BLaER1 (cell line): Measurements from ENCODE around the gene ARFGEF3.
"Not testable (repeated sequence)": the region's sequence is repeated elsewhere in the genome, so short reads cannot be mapped to it uniquely, and the experiment has no call there.

Experiments used
- H3K27ac ChIP-seq: shearing (Covaris generic); formaldehyde crosslinking; 2 replicates; pipeline ENCODE4 v1.8.1; 2022
- H3K27me3 ChIP-seq: shearing (Covaris generic); formaldehyde crosslinking; 2 replicates; pipeline ENCODE4 v1.8.1; 2022
- H3K36me3 ChIP-seq: shearing (Covaris generic); formaldehyde crosslinking; 2 replicates; pipeline ENCODE4 v1.8.1; 2022
- H3K4me1 ChIP-seq: shearing (Covaris generic); formaldehyde crosslinking; 2 replicates; pipeline ENCODE4 v1.8.1; 2022
- H3K4me2 ChIP-seq: shearing (Covaris generic); formaldehyde crosslinking; 2 replicates; pipeline ENCODE4 v1.8.1; 2022
- H3K4me3 ChIP-seq: shearing (Covaris generic); formaldehyde crosslinking; 2 replicates; pipeline ENCODE4 v1.8.1; 2022
- H3K9ac ChIP-seq: shearing (Covaris generic); formaldehyde crosslinking; 2 replicates; pipeline ENCODE4 v1.8.1; 2022
- H3K9me3 ChIP-seq: shearing (Covaris generic); formaldehyde crosslinking; 2 replicates; pipeline ENCODE4 v1.8.1; 2022
- H4K20me1 ChIP-seq: shearing (Covaris generic); formaldehyde crosslinking; 2 replicates; pipeline ENCODE4 v1.8.1; 2022
- Cebpa-rat ChIP-seq: shearing (Covaris generic); IDR thresholded peaks from 2 replicates; pipeline ENCODE4 v1.8.1; 2022

ARFGEF3 gene

GRCh38 chr6:138161338-138162110 lies at the start of gene ARFGEF3:
Gene ARFGEF3, plus strand, starts transcription at chr6:138161939. Its CDS starts 148 bp downstream, at chr6:138162087.
- no peak within 1 kb of the TSS; the same call in 1 of the 2 replicates for H3K9ac ChIP-seq
- H3K4me2 ChIP-seq, result peak within 1 kb of the TSS; percentile 97
- H4K20me1 ChIP-seq, result peaks cover 14% of the 10 kb centered on the region; the same call in 1 of the 2 replicates
- H3K4me1 ChIP-seq, result peaks cover 15% of the 10 kb centered on the region
- H3K4me3 ChIP-seq, result peak within 1 kb of the TSS; percentile 73
- no peak within 1 kb of the TSS for H3K27ac ChIP-seq
- peaks cover 59% of the 10 kb centered on the region for H3K27me3 ChIP-seq
- H3K36me3 ChIP-seq, result no peaks in the 10 kb centered on the region
- no peak for TF ChIP-seq Cebpa-rat
- H3K9me3 ChIP-seq, result no peaks in the 10 kb centered on the region

GRCh38 chr6:138113588-138114210 lies 48.0 kb upstream of the ARFGEF3 start:
- no peak overlapping the region for H3K4me3 ChIP-seq
- H3K4me1 ChIP-seq, result peaks cover 11% of the 10 kb centered on the region
- no peaks in the 10 kb centered on the region for H4K20me1 ChIP-seq
- peaks cover 7% of the 10 kb centered on the region for H3K27me3 ChIP-seq
- H3K4me2 ChIP-seq, result no peak overlapping the region
- H3K9me3 ChIP-seq, result no peaks in the 10 kb centered on the region
- no peak overlapping the region for H3K9ac ChIP-seq
- H3K27ac ChIP-seq, result no peak overlapping the region
- TF ChIP-seq Cebpa-rat, result no peak
- H3K36me3 ChIP-seq, result no peaks in the 10 kb centered on the region

- Histone ChIP-seq H3K9me3 (no peaks in the 10 kb centered on the region), H3K4me2 (peak overlapping the region; percentile 68), H3K27ac (no peak overlapping the region), H3K4me1 (peaks cover 11% of the 10 kb centered on the region), H3K36me3 (no peaks in the 10 kb centered on the region), H3K9ac (no peak overlapping the region), H4K20me1 (no peaks in the 10 kb centered on the region), H3K4me3 (no peak overlapping the region), H3K27me3 (no peaks in the 10 kb centered on the region)
- TF ChIP-seq Cebpa-rat, result no peak
Observed at GRCh38 chr6:138115201-138115600, 46.5 kb upstream of the ARFGEF3 start.

GRCh38 chr6:138115877-138116660 lies 45.7 kb upstream of the ARFGEF3 start:
- H3K4me2 ChIP-seq, result peak overlapping the region; percentile 68
- H3K4me1 ChIP-seq, result peaks cover 11% of the 10 kb centered on the region
- H3K27ac ChIP-seq, result no peak overlapping the region
- no peaks in the 10 kb centered on the region for H3K36me3 ChIP-seq
- no peak overlapping the region for H3K9ac ChIP-seq
- no peaks in the 10 kb centered on the region for H3K9me3 ChIP-seq
- no peaks in the 10 kb centered on the region for H3K27me3 ChIP-seq
- H3K4me3 ChIP-seq, result no peak overlapping the region
- no peak for TF ChIP-seq Cebpa-rat
- no peaks in the 10 kb centered on the region for H4K20me1 ChIP-seq

GRCh38 chr6:138116661-138116999 lies 45.1 kb upstream of the ARFGEF3 start:
- Histone ChIP-seq H3K27ac (no peak overlapping the region), H3K9ac (no peak overlapping the region), H3K36me3 (no peaks in the 10 kb centered on the region), H4K20me1 (no peaks in the 10 kb centered on the region), H3K27me3 (no peaks in the 10 kb centered on the region), H3K4me3 (no peak overlapping the region), H3K9me3 (no peaks in the 10 kb centered on the region), H3K4me2 (no peak overlapping the region), H3K4me1 (peaks cover 11% of the 10 kb centered on the region)
- TF ChIP-seq Cebpa-rat, result no peak

GRCh38 chr6:138117376-138117914 lies 44.3 kb upstream of the ARFGEF3 start:
- H3K9me3 ChIP-seq, result no peaks in the 10 kb centered on the region
- H3K27me3 ChIP-seq, result no peaks in the 10 kb centered on the region
- H3K4me1 ChIP-seq, result peaks cover 11% of the 10 kb centered on the region
- H3K4me2 ChIP-seq, result no peak overlapping the region
- H3K9ac ChIP-seq, result no peak overlapping the region
- TF ChIP-seq Cebpa-rat, result no peak
- H4K20me1 ChIP-seq, result no peaks in the 10 kb centered on the region
- no peak overlapping the region for H3K27ac ChIP-seq
- no peak overlapping the region for H3K4me3 ChIP-seq
- H3K36me3 ChIP-seq, result no peaks in the 10 kb centered on the region

- not testable (repeated sequence) for H4K20me1 ChIP-seq, H3K9me3 ChIP-seq, H3K36me3 ChIP-seq, H3K27me3 ChIP-seq, H3K27ac ChIP-seq, H3K4me2 ChIP-seq, H3K4me3 ChIP-seq, H3K9ac ChIP-seq
- H3K4me1 ChIP-seq, result peaks cover 11% of the 10 kb centered on the region
Observed at GRCh38 chr6:138119229-138119628, 42.5 kb upstream of the ARFGEF3 start.

- H3K4me2 ChIP-seq, result no peak overlapping the region
- no peaks in the 10 kb centered on the region for H3K27me3 ChIP-seq
- H4K20me1 ChIP-seq, result no peaks in the 10 kb centered on the region
- H3K36me3 ChIP-seq, result no peaks in the 10 kb centered on the region
- peaks cover 8% of the 10 kb centered on the region for H3K4me1 ChIP-seq
- no peaks in the 10 kb centered on the region for H3K9me3 ChIP-seq
- H3K27ac ChIP-seq, result no peak overlapping the region
- no peak overlapping the region for H3K4me3 ChIP-seq
- TF ChIP-seq Cebpa-rat, result no peak
- no peak overlapping the region for H3K9ac ChIP-seq
Observed at GRCh38 chr6:138119976-138120375, 41.8 kb upstream of the ARFGEF3 start.

GRCh38 chr6:138124096-138124495 lies 37.6 kb upstream of the ARFGEF3 start:
- H3K4me1 ChIP-seq, result no peaks in the 10 kb centered on the region
- H3K4me2 ChIP-seq, result no peak overlapping the region
- no peak overlapping the region for H3K27ac ChIP-seq
- no peaks in the 10 kb centered on the region for H3K36me3 ChIP-seq
- no peaks in the 10 kb centered on the region for H3K27me3 ChIP-seq
- no peak overlapping the region for H3K4me3 ChIP-seq
- TF ChIP-seq Cebpa-rat, result no peak
- no peaks in the 10 kb centered on the region for H4K20me1 ChIP-seq
- H3K9me3 ChIP-seq, result no peaks in the 10 kb centered on the region
- no peak overlapping the region for H3K9ac ChIP-seq

GRCh38 chr6:138128096-138128495 lies 33.6 kb upstream of the ARFGEF3 start:
- Histone ChIP-seq H3K4me3 (no peak overlapping the region), H3K4me2 (no peak overlapping the region), H3K9me3 (no peaks in the 10 kb centered on the region), H3K4me1 (no peaks in the 10 kb centered on the region), H3K36me3 (no peaks in the 10 kb centered on the region), H3K9ac (no peak overlapping the region), H3K27ac (no peak overlapping the region), H3K27me3 (no peaks in the 10 kb centered on the region), H4K20me1 (no peaks in the 10 kb centered on the region)
- no peak for TF ChIP-seq Cebpa-rat
